Suprapubic skin (tissue), 3 donors: ENCODE measurements around the gene SFTPD.
"Not testable (repeated sequence)": the region's sequence is repeated elsewhere in the genome, so short reads cannot be mapped to it uniquely, and the experiment has no call there.

ENCODE experiments used
- POLR2AphosphoS5 ChIP-seq, 3 donors: sonication (generic); formaldehyde crosslinking; IDR thresholded peaks; one replicate each; pipeline ENCODE4 v1.6.1; 2017; ENCODE audit warnings: antibody characterized with exemption in 3 of 3
- TF ChIP-seq, protein P1 (sequence below), 2 donors: fragments of 200-600 bp in 1 of 2; fragments of 450-650 bp in 1 of 2; sonication (generic) in 1 of 2; IDR thresholded peaks; one replicate each; pipeline ENCODE4 v1.5.1; 2016 to 2019; ENCODE audit warnings: antibody characterized with exemption in 2 of 2, mild to moderate bottlenecking in 1 of 2, moderate library complexity in 1 of 2

DNA sequence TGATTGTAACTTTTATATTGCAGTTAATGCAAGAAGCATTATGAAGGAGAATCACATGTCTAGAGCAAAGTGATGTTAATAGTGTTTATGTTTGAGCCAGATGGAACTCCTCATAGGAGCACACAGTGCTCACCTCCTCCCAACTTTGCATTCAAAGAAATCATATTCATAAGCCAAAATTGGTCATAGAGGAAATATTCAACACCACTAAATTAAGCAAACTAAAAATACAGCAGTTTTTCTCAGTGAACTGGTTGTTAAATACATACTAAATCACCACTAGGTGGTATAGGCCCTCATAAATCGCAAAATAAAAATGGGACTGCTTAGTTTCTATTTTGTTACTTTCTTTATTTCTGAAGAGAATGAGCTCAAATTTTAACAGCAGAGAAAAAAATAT lies 34.4 kb downstream of the SFTPD start:
- TF ChIP-seq, protein P1, sequence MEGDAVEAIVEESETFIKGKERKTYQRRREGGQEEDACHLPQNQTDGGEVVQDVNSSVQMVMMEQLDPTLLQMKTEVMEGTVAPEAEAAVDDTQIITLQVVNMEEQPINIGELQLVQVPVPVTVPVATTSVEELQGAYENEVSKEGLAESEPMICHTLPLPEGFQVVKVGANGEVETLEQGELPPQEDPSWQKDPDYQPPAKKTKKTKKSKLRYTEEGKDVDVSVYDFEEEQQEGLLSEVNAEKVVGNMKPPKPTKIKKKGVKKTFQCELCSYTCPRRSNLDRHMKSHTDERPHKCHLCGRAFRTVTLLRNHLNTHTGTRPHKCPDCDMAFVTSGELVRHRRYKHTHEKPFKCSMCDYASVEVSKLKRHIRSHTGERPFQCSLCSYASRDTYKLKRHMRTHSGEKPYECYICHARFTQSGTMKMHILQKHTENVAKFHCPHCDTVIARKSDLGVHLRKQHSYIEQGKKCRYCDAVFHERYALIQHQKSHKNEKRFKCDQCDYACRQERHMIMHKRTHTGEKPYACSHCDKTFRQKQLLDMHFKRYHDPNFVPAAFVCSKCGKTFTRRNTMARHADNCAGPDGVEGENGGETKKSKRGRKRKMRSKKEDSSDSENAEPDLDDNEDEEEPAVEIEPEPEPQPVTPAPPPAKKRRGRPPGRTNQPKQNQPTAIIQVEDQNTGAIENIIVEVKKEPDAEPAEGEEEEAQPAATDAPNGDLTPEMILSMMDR (IDR thresholded peaks at IDR 0.05) = not testable (repeated sequence)
- TF ChIP-seq POLR2AphosphoS5 (IDR thresholded peaks at IDR 0.05) = not testable (repeated sequence)
